Neural cell (in vitro differentiated cells): Measurements from ENCODE around the gene GPATCH3. TPM values are rescaled to one million over a fixed set of nuclear protein-coding genes. Genes with fewer than 3 reads are reported as not detected.

Source experiments
- H2AFZ ChIP-seq: fragments of 200-600, 300-800 bp; sonication (generic), shearing (Covaris generic); 2 replicates; pipeline ENCODE4 v1.6.0; 2014; ENCODE audit warnings: low read depth, mild to moderate bottlenecking, antibody characterized with exemption, low read length, moderate library complexity
- H3F3A ChIP-seq: fragments of 200-600 bp; shearing (Covaris generic); 2 replicates; pipeline ENCODE4 v1.6.1; 2016; ENCODE audit warnings: mild to moderate bottlenecking, moderate library complexity, mixed read lengths, antibody characterized with exemption, low read length; ENCODE audit not compliant: insufficient read depth, poor library complexity, severe bottlenecking
- H3K27ac ChIP-seq: fragments of 200-600, 300-800 bp; sonication (generic), shearing (Covaris generic); 2 replicates; pipeline ENCODE4 v1.5.1; 2014; ENCODE audit warnings: mild to moderate bottlenecking, low read length, moderate library complexity
- H3K27me3 ChIP-seq: fragments of 300-800, 200-600 bp; sonication (generic), shearing (Covaris generic); 2 replicates; pipeline ENCODE4 v1.6.0; 2014; ENCODE audit warnings: mild to moderate bottlenecking, low read depth, low read length, moderate library complexity; ENCODE audit not compliant: insufficient read depth
- H3K36me3 ChIP-seq: fragments of 300-800, 200-600 bp; sonication (generic), shearing (Covaris generic); 2 replicates; pipeline ENCODE4 v1.5.1; 2014; ENCODE audit warnings: mild to moderate bottlenecking, antibody characterized with exemption, low read length, moderate library complexity; ENCODE audit not compliant: insufficient read depth
- H3K4me2 ChIP-seq: fragments of 300-800, 200-600 bp; sonication (generic), shearing (Covaris generic); 2 replicates; pipeline ENCODE4 v1.6.0; 2014; ENCODE audit warnings: mild to moderate bottlenecking, low read length
- H3K4me3 ChIP-seq: fragments of 300-800, 200-600 bp; sonication (generic), shearing (Covaris generic); 2 replicates; pipeline ENCODE4 v1.5.1; 2014; ENCODE audit warnings: mild to moderate bottlenecking, low read length, moderate library complexity
- H3K79me2 ChIP-seq: fragments of 200-600 bp; shearing (Covaris generic); replicated peaks from 2 replicates; pipeline ENCODE4 v1.6.0; 2014; ENCODE audit warnings: mild to moderate bottlenecking, low read length, moderate library complexity; ENCODE audit not compliant: insufficient read depth
- H3K9ac ChIP-seq: fragments of 300-800, 200-600 bp; sonication (generic), shearing (Covaris generic); 2 replicates; pipeline ENCODE4 v1.6.1; 2016; ENCODE audit warnings: mild to moderate bottlenecking, low read length, mixed read lengths
- H3K9me2 ChIP-seq: fragments of 200-600 bp; shearing (Covaris generic); 2 replicates; pipeline ENCODE4 v1.6.1; 2016; ENCODE audit warnings: mild to moderate bottlenecking, low read length, mixed read lengths; ENCODE audit not compliant: insufficient read depth
- H3K9me3 ChIP-seq: fragments of 200-600, 300-800 bp; sonication (generic), shearing (Covaris generic); 2 replicates; pipeline ENCODE4 v1.6.1; 2016; ENCODE audit warnings: mild to moderate bottlenecking, mixed run types, low read length, moderate library complexity, mixed read lengths
- H4K20me1 ChIP-seq: fragments of 200-600 bp; shearing (Covaris generic); 2 replicates; pipeline ENCODE4 v1.6.1; 2016; ENCODE audit warnings: mild to moderate bottlenecking, mixed run types; ENCODE audit not compliant: insufficient read depth
- CTCF ChIP-seq: fragments of 450-650 bp; IDR thresholded peaks from 2 replicates; pipeline ENCODE4 v1.5.1; 2014; ENCODE audit warnings: antibody characterized with exemption, mild to moderate bottlenecking, moderate library complexity; ENCODE audit not compliant: poor library complexity, severe bottlenecking
- EP300 ChIP-seq: fragments of 450-650 bp; conservative IDR thresholded peaks from 2 replicates; pipeline ENCODE4 v1.6.1; 2014; ENCODE audit warnings: antibody characterized with exemption, mild to moderate bottlenecking, moderate library complexity; ENCODE audit not compliant: poor library complexity, severe bottlenecking
- EZH2 ChIP-seq: fragments of 200-600, 300-800 bp; shearing (Covaris generic), sonication (generic); IDR thresholded peaks from 2 replicates; pipeline ENCODE4 v1.6.1; 2014; ENCODE audit warnings: antibody characterized with exemption, low read length, borderline replicate concordance, mild to moderate bottlenecking; ENCODE audit not compliant: insufficient read depth, poor library complexity, severe bottlenecking
- MXI1 ChIP-seq: fragments of 450-650 bp; conservative IDR thresholded peaks from 2 replicates; pipeline ENCODE4 v1.6.1; 2014; ENCODE audit warnings: antibody characterized with exemption, mild to moderate bottlenecking; ENCODE audit not compliant: poor library complexity, severe bottlenecking
- POLR2AphosphoS5 ChIP-seq: IDR thresholded peaks from 2 replicates; pipeline ENCODE4 v1.6.1; 2012
- RAD21 ChIP-seq: fragments of 450-650 bp; conservative IDR thresholded peaks from 2 replicates; pipeline ENCODE4 v1.6.1; 2014; ENCODE audit warnings: antibody characterized with exemption, mild to moderate bottlenecking, moderate library complexity
- REST ChIP-seq: IDR thresholded peaks from 2 replicates; pipeline ENCODE4 v1.6.1; 2012; ENCODE audit warnings: borderline replicate concordance
- SMC3 ChIP-seq: fragments of 450-650 bp; conservative IDR thresholded peaks from 2 replicates; pipeline ENCODE4 v1.6.1; 2014; ENCODE audit warnings: antibody characterized with exemption, mild to moderate bottlenecking, moderate library complexity; ENCODE audit not compliant: poor library complexity
- TAF1 ChIP-seq: IDR thresholded peaks from 2 replicates; pipeline ENCODE4 v1.6.1; 2012; ENCODE audit warnings: low read depth
- polyA plus RNA-seq: library from polyadenylated mRNA; depleted of rRNA; stranded (reverse); fragments of >200 nt; gene quantifications from 2 replicates; pipeline ENCODE4 v1.2.3, GENCODE V29; 2014

The GPATCH3 gene
- polyA plus RNA-seq, 1 donor from 2014 or later: 7.1 TPM

GRCh38 chr1:26862781-26863684 lies 37.2 kb downstream of the GPATCH3 start, which contains the start of gene SFN:
TSS of gene SFN (plus strand) at chr1:26863149. CDS start at chr1:26863213, 64 bp downstream.
- no peak within 1 kb of the TSS for H3K27ac ChIP-seq

More at GRCh38 chr1:26862781-26863684, 37.2 kb downstream of the GPATCH3 start, which contains the start of gene SFN:
- H4K20me1 ChIP-seq: no peaks in the 10 kb centered on the region
- TF ChIP-seq EZH2 (no peak), TAF1 (no peak), POLR2AphosphoS5 (no peak), CTCF (no peak), MXI1 (no peak), RAD21 (no peak), REST (no peak), EP300 (no peak), SMC3 (no peak)
- no peak within 1 kb of the TSS for H3K4me3 ChIP-seq
- H3K27me3 ChIP-seq: no peaks in the 10 kb centered on the region
- no peak within 1 kb of the TSS for H2AFZ ChIP-seq
- H3F3A ChIP-seq: no peaks in the 10 kb centered on the region
- no peak within 1 kb of the TSS for H3K9ac ChIP-seq
- no peaks in the 10 kb centered on the region for H3K9me2 ChIP-seq
- no peaks in the 10 kb centered on the region for H3K79me2 ChIP-seq
- H3K36me3 ChIP-seq: no peaks in the 10 kb centered on the region
- no peaks in the 10 kb centered on the region for H3K9me3 ChIP-seq
- no peak within 1 kb of the TSS for H3K4me2 ChIP-seq
